Stimulated activated CD8-positive, alpha-beta memory T cell treated with anti-CD3 and anti-CD28 coated beads, Interleukin-4, amount 100 ng/mL, for 1 hour (primary cell): ENCODE results near the gene NMRAL1.

Experiments used
- DNase-seq, 2 donors: peaks; one replicate each; pipeline ENCODE4 v3.0.0-alpha.2; 2020; ENCODE audit warnings: low read depth in 2 of 2, low spot score in 1 of 2

The NMRAL1 gene

GRCh38 chr16:4505356-4506147 lies 31.1 kb upstream of the NMRAL1 start:
- peak; percentile 33 to 61 for DNase-seq

- DNase-seq, result no peak
Observed at GRCh38 chr16:4501071-4501478, 26.6 kb upstream of the NMRAL1 start.

DNA sequence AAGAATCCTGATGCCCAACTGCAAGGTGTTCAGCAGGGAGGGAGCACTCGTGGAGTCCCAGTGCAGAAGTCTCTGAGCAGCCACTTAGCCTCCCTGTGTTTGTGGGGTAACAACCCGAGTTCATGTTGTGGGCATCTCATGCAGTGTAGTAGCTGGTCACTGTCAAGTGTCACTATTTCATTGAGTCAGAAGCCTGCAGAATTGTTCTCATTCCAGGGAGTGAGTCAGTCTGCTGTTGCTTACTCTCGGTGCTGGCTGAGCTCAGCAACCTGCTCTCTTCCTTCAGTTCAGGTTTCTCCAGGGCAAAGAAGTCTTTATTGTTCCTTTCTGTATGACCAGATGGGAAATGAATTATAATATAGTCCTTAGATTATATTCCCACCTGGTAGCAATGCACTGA lies 25.8 kb upstream of the NMRAL1 start:
- no peak for DNase-seq

GRCh38 chr16:4499196-4499555 lies 24.8 kb upstream of the NMRAL1 start:
- no peak for DNase-seq

DNA sequence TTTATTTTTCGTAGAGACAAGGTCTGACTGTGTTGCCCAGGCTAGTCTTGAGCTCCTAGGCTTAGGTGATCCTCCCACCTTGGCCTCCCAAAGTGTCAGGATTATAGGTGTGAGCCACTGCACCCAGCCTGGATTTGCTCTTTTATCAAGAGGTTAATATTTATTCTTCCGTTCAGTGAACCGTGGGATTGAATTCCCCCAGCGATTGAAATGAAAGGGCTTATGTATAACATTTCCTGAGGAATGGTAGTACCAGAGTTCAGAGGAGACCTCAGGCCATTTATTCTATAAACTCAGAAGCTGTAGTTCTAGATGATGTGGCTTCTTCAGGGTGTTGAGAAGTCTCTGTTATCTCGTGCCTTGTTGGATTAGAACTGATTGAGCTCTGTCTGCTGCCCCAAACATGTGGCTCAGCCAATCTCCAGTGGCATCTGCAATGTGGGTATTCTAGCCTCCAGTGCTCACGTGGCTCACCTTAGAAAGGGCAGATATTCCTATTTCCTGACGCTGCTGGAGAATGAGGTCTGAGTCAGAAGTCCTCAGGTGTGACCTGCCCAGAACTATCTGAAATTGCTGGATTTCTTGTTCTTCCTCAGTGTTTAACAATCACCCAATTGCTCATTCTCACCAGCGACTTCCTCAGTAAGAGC lies 24.2 kb upstream of the NMRAL1 start:
- DNase-seq, result no peak

DNA sequence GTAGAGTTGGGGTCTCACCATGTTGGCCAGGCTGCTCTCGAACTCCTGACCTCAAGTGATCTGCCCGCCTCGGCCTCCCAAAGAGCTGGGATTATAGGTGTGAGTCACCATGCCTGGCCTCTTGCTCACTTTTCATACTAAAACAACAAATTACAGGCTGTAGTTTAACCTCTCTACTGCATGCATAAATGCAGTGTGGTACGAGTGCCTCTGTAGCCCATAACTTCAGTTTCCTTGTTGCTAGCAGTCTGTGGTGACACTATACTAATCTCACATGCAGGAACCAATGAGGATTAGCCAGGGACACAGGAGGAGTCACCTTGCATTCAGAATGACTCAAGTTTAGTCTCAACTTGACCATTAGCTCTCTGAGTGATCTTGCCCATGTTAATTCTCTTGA lies 21.9 kb upstream of the NMRAL1 start:
- DNase-seq, result no peak

- DNase-seq, result no peak
Observed at GRCh38 chr16:4495766-4496165, 21.3 kb upstream of the NMRAL1 start.

- DNase-seq, result no peak
Observed at GRCh38 chr16:4494746-4495490, 20.5 kb upstream of the NMRAL1 start.

GRCh38 chr16:4491898-4492297 lies 17.5 kb upstream of the NMRAL1 start:
- DNase-seq, result no peak

GRCh38 chr16:4489030-4489429 lies 14.6 kb upstream of the NMRAL1 start:
- DNase-seq, result no peak

- DNase-seq, result no peak
Observed at GRCh38 chr16:4488499-4488967, 14.1 kb upstream of the NMRAL1 start.

GRCh38 chr16:4487955-4488498 lies 13.6 kb upstream of the NMRAL1 start:
- no peak for DNase-seq

DNA sequence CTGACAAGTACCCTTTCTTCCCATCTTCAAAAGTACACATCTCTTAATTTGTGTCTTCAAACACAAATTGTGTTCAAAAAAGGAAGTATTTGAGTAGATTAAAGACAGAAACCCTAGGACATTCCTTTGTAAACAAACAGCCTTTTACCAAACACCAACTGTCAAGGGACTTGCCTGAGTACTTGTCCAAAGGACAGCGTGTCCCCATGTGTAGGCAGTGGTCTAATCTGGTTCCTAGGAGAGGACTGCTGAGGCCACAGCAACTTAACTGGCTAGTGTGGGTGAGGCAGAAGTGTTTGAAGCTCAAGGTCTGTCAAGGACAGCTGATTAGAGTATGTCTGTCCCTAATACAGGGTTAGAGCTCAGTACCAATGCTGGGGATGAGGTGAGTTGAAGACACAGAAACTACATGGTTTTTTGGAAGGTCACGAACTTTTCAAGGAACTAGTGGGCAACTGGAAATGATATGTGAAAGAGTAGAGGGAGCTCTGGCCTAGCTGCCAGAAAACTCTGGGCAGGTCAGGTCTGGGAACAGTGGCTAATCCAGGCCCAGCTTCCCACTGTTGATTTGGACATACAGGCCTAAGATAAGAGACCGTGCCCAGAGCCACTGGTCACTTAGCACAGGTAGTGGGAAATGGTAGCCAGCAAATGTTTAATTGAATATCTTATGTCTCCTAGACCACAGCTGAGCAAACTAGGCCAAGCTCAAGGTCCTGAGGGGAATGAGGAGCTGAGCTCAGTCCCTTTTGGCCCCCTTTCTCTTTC lies 11.9 kb upstream of the NMRAL1 start:
- no peak for DNase-seq

DNA sequence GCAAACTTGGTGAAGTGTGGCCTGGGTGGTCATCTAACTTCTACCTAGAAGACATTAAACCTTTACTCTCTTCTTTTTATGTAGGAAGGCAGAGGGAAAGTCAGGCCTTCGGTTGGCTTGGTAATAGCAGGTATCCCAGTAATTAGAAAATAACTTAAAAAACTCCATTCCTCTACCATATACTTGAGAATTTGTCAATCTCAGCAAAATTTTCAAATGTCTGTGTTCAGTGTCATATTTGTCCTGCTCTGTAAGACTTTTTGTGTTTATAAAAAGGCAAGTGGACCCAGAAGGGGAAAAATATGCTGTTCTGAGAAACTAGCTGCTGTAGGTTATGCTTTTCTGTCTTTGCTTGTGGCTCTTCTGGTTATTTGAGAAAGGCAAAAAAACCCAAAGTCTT lies 7.5 kb upstream of the NMRAL1 start:
- DNase-seq, result no peak

- no peak for DNase-seq
Observed at GRCh38 chr16:4481526-4481925, 7.1 kb upstream of the NMRAL1 start.

GRCh38 chr16:4477966-4478365 lies 3.5 kb upstream of the NMRAL1 start:
- no peak for DNase-seq

- peak; percentile 82 to 85 for DNase-seq
Observed at GRCh38 chr16:4475880-4476788, 1.7 kb upstream of the NMRAL1 start, which contains the start of gene HMOX2. Gene HMOX2, plus strand, starts transcription at chr16:4476398. Its CDS starts 29,127 bp downstream, at chr16:4505525.

GRCh38 chr16:4472880-4473279 lies 1.5 kb downstream of the NMRAL1 start:
- DNase-seq, result no peak

- no peak for DNase-seq
Observed at GRCh38 chr16:4471869-4472268, 2.6 kb downstream of the NMRAL1 start.

- DNase-seq, result no peak
Observed at GRCh38 chr16:4468972-4469371, 5.5 kb downstream of the NMRAL1 start.
